Mesendoderm (in vitro differentiated cells): ENCODE data around the gene LOXL3.

Experiments used
- DNase-seq: peaks from one replicate; pipeline ENCODE4 v3.0.0; 2013
- H2AK5ac ChIP-seq: 2 replicates; pipeline ENCODE4 v1.6.1; 2013; ENCODE audit warnings: low read length, inconsistent platforms
- H2BK120ac ChIP-seq: 2 replicates; pipeline ENCODE4 v1.6.1; 2013; ENCODE audit warnings: low read depth, mild to moderate bottlenecking, low read length, moderate library complexity, mixed read lengths
- H2BK15ac ChIP-seq: replicated peaks from 2 replicates; pipeline ENCODE4 v1.6.1; 2013; ENCODE audit warnings: low read depth, mild to moderate bottlenecking, moderate library complexity
- H2BK5ac ChIP-seq: 2 replicates; pipeline ENCODE4 v1.6.1; 2013; ENCODE audit warnings: low read length, inconsistent platforms
- H3K18ac ChIP-seq: 2 replicates; pipeline ENCODE4 v1.6.1; 2013; ENCODE audit warnings: mild to moderate bottlenecking, low read length, mixed read lengths
- H3K23ac ChIP-seq: one replicate; pipeline ENCODE4 v1.6.1; 2013; ENCODE audit warnings: low read length
- H3K27ac ChIP-seq: 2 replicates; pipeline ENCODE4 v1.5.1; 2013; ENCODE audit warnings: low read depth, mild to moderate bottlenecking, inconsistent platforms, low read length, moderate library complexity
- H3K27me3 ChIP-seq: 2 replicates; pipeline ENCODE4 v1.6.1; 2013; ENCODE audit warnings: low read length, control low read depth, mild to moderate bottlenecking, inconsistent platforms; ENCODE audit not compliant: insufficient read depth, poor library complexity
- H3K36me3 ChIP-seq: 2 replicates; pipeline ENCODE4 v1.6.1; 2013; ENCODE audit warnings: low read length, inconsistent platforms; ENCODE audit not compliant: control insufficient read depth, insufficient read depth
- H3K4ac ChIP-seq: one replicate; pipeline ENCODE4 v1.6.1; 2013; ENCODE audit warnings: low read depth, mild to moderate bottlenecking, low read length, moderate library complexity
- H3K4me1 ChIP-seq: 2 replicates; pipeline ENCODE4 v1.6.1; 2013; ENCODE audit warnings: low read depth, low read length, inconsistent platforms; ENCODE audit not compliant: control insufficient read depth
- H3K4me2 ChIP-seq: 2 replicates; pipeline ENCODE4 v1.6.1; 2013; ENCODE audit warnings: low read length
- H3K4me3 ChIP-seq: 2 replicates; pipeline ENCODE4 v1.5.1; 2013; ENCODE audit warnings: mild to moderate bottlenecking, low read length
- H3K56ac ChIP-seq: one replicate; pipeline ENCODE4 v1.6.1; 2013; ENCODE audit warnings: low read length
- H3K79me1 ChIP-seq: 2 replicates; pipeline ENCODE4 v1.6.1; 2013; ENCODE audit warnings: low read length, inconsistent platforms
- H3K79me2 ChIP-seq: 2 replicates; pipeline ENCODE4 v1.6.1; 2013; ENCODE audit warnings: mild to moderate bottlenecking, low read length; ENCODE audit not compliant: control insufficient read depth, insufficient read depth
- H3K9ac ChIP-seq: 2 replicates; pipeline ENCODE4 v1.6.1; 2013; ENCODE audit warnings: low read length, inconsistent platforms
- H4K5ac ChIP-seq: one replicate; pipeline ENCODE4 v1.6.1; 2013; ENCODE audit warnings: low read length
- H4K8ac ChIP-seq: one replicate; pipeline ENCODE4 v1.6.1; 2013; ENCODE audit warnings: low read depth, mild to moderate bottlenecking, control low read depth, low read length, moderate library complexity
- WGBS: extraction: QIAGEN DNeasy Blood & Tissue Kit; methylation state at CpG from one replicate; pipeline ENCODE4 v1.1.7; 2013; ENCODE audit warnings: low lambda C conversion rate, missing lambda C conversion rate; ENCODE audit not compliant: insufficient coverage; ENCODE audit errors: extremely low coverage; 5-methylcytosine and 5-hydroxymethylcytosine counted together

Gene LOXL3

DNA sequence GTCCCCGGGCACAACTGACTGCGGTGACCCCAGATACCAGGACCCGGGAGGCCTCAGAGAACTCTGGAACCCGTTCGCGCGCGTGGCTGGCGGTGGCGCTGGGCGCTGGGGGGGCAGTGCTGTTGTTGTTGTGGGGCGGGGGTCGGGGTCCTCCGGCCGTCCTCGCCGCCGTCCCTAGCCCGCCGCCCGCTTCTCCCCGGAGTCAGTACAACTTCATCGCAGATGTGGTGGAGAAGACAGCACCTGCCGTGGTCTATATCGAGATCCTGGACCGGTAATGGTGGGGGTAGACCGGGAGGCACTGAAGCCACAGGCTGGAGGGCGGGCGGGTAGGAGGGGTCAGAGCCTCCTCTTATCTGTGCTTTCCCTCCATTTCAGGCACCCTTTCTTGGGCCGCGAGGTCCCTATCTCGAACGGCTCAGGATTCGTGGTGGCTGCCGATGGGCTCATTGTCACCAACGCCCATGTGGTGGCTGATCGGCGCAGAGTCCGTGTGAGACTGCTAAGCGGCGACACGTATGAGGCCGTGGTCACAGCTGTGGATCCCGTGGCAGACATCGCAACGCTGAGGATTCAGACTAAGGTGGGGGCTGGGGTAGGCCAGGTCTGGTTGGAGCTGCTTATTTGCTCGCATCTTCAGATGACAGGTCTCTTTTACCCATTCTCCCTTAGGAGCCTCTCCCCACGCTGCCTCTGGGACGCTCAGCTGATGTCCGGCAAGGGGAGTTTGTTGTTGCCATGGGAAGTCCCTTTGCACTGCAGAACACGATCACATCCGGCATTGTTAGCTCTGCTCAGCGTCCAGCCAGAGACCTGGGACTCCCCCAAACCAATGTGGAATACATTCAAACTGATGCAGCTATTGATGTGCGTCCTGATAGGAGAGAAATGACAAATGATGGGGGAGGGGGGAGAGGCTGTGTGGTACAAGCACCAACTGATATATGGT, 23.2 kb downstream of the LOXL3 start:
- Histone ChIP-seq H2AK5ac (no peak overlapping the region), H2BK120ac (no peak overlapping the region), H3K79me2 (peaks cover 16% of the 10 kb centered on the region), H3K4me3 (peak overlapping the region; percentile 75), H3K4me1 (peaks cover 8% of the 10 kb centered on the region), H3K9ac (peak overlapping the region; percentile 81), H3K23ac (no peak overlapping the region), H3K27ac (no peak overlapping the region), H3K56ac (peak overlapping the region; percentile 91), H3K18ac (peak overlapping the region; percentile 72), H3K36me3 (peaks cover 6% of the 10 kb centered on the region), H2BK5ac (no peak overlapping the region), H4K8ac (no peak overlapping the region), H3K4me2 (peak overlapping the region; percentile 43), H3K4ac (peak overlapping the region; percentile 70), H2BK15ac (no peak overlapping the region), H3K27me3 (no peaks in the 10 kb centered on the region), H4K5ac (no peak overlapping the region), H3K79me1 (peaks cover 17% of the 10 kb centered on the region)
- no CpG with 5 or more reads among the region's 54 CpGs for WGBS
- peak; percentile 67 for DNase-seq

DNA sequence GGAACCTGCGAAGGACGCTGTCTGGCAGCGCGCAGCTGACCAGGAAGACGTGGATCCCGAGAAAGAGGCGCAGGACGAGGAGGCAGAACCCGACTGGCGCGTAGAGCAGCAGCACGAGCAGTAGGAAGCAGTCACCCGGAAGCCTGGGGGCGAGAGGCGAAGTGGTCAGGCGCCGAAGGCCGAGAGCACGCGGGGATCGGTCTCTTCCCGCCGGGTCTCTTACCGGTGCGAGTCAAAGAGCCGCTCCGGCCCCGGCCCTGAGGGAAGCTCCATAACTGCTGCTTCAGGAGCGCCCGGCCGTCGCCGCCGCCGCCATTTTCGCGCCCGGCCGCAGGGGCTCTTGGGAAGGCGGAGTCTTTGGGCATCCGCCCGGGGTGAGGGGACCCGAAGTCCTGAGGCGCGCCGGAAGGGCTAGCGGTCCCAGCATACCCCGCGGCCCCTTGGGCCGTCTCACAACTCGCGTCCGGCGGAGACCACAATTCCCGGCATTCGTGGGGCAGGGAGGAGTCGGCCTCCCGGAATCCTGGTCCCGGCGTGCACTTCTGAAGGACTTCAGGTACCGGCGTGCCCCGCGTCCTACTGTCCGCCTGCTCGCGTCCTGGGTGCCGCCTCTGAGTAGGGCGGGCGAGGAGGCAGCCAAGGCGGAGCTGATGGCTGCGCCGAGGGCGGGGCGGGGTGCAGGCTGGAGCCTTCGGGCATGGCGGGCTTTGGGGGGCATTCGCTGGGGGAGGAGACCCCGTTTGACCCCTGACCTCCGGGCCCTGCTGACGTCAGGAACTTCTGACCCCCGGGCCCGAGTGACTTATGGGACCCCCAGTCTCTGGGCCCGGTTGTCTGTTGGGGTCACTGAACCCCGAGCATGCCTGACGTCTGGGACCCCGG, 24.1 kb downstream of the LOXL3 start, which contains the start of the genes AUP1 and HTRA2:
Gene AUP1, minus strand, starts transcription at position 350 of the 882 bp plus-strand sequence. Its CDS starts 77 bp downstream, at position 273.
Gene HTRA2, plus strand, starts transcription at position 577 of the 882 bp plus-strand sequence. Its CDS starts 74 bp downstream, at position 651.
- Histone ChIP-seq H2AK5ac (peak within 1 kb of the TSS; percentile 91), H2BK5ac (no peak within 1 kb of the TSS), H3K79me2 (peaks cover 16% of the 10 kb centered on the region), H3K4me3 (peak within 1 kb of the TSS; percentile 75), H4K5ac (no peak within 1 kb of the TSS), H3K79me1 (peaks cover 17% of the 10 kb centered on the region), H3K56ac (peak within 1 kb of the TSS; percentile 91), H3K23ac (no peak within 1 kb of the TSS), H3K27me3 (no peaks in the 10 kb centered on the region), H2BK120ac (no peak within 1 kb of the TSS), H3K18ac (peak within 1 kb of the TSS; percentile 72), H3K9ac (peak within 1 kb of the TSS; percentile 81), H3K4me2 (peak within 1 kb of the TSS; percentile 73), H2BK15ac (no peak within 1 kb of the TSS), H3K4ac (peak within 1 kb of the TSS; percentile 70), H4K8ac (no peak within 1 kb of the TSS), H3K4me1 (peaks cover 8% of the 10 kb centered on the region), H3K36me3 (peaks cover 6% of the 10 kb centered on the region), H3K27ac (no peak within 1 kb of the TSS)
- peak; percentile 100 for DNase-seq
- no CpG with 5 or more reads among the region's 87 CpGs for WGBS

DNA sequence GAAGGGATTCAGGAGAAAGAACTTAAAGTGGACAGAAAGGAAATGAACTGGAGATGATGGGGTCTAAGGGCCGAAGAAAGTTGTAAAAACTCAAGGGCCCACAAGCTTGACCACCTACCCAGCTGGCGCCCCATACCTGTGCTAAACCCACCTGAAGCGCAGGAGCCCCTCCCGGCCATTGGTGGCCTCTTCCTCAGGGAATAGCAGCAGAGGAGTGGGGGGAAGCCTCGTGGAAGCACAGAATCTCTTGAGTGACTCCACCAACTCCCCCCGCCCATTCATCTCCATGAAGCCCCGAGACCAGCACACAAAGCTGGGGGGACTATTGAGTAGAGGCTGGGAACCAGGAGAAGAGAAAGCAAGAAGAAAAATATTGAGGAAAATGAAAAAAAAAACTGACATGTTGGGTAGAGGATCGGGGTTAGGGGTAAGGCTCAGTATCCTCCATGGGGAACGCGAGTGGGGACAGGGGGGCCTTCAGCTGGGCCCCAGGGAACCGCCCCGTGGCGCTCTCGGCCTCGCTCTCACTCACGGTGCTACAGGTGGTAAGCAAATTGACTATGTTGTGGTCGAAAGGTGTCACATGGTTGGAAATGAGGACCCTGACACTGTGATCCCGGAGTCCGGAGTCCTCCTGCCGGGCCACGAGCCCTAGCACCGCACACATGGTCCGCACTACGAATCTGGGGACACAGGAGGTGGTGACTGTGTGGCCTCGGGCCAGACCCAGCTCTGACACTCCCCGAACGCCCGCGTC, 25.0 kb downstream of the LOXL3 start:
- WGBS = no CpG with 5 or more reads among the region's 29 CpGs
- peaks cover 16% of the 10 kb centered on the region for H3K79me2 ChIP-seq

DNA sequence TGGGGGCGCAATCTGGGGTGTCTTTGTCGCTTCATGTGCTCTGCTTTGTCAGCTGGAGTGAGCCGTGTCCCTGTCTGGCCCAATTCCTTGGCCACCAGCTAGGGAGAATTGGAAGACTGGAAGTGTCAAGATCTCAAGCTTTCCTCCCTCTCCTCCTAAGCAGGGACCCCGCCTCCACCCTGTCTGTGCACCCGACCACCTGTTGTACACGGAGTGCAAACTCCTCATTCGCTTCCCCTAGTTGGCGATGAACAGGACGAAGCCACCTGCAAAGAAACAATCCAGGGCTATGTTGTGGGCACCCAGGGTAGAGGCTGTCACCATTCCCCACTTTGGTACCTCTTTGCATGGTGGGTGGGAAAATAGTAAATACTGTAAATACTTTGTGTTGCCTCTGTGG, 26.0 kb downstream of the LOXL3 start:
- no peak overlapping the region for H2BK5ac ChIP-seq
- H3K79me2 ChIP-seq = peaks cover 16% of the 10 kb centered on the region
- H3K27ac ChIP-seq = no peak overlapping the region
- no peak overlapping the region for H2AK5ac ChIP-seq
- peaks cover 6% of the 10 kb centered on the region for H3K36me3 ChIP-seq
- H4K8ac ChIP-seq = no peak overlapping the region
- no peak overlapping the region for H3K56ac ChIP-seq
- H2BK15ac ChIP-seq = no peak overlapping the region
- peaks cover 8% of the 10 kb centered on the region for H3K4me1 ChIP-seq
- no peak overlapping the region for H3K4me2 ChIP-seq
- H3K27me3 ChIP-seq = no peaks in the 10 kb centered on the region
- no peak overlapping the region for H3K4ac ChIP-seq
- DNase-seq = no peak
- no peak overlapping the region for H2BK120ac ChIP-seq
- WGBS = no CpG with 5 or more reads among the region's 9 CpGs
- no peak overlapping the region for H3K4me3 ChIP-seq
- H3K18ac ChIP-seq = no peak overlapping the region
- no peak overlapping the region for H3K23ac ChIP-seq
- no peak overlapping the region for H4K5ac ChIP-seq
- H3K9ac ChIP-seq = no peak overlapping the region
- peaks cover 17% of the 10 kb centered on the region for H3K79me1 ChIP-seq

More for the DNA sequence above, 25.0 kb downstream of the LOXL3 start:
- Histone ChIP-seq H2BK120ac (no peak overlapping the region), H3K27me3 (no peaks in the 10 kb centered on the region), H3K36me3 (peaks cover 6% of the 10 kb centered on the region), H3K9ac (peak overlapping the region; percentile 71), H2AK5ac (peak overlapping the region; percentile 91), H3K4me3 (peak overlapping the region; percentile 42), H3K79me1 (peaks cover 17% of the 10 kb centered on the region), H3K23ac (no peak overlapping the region), H3K56ac (peak overlapping the region; percentile 82), H4K5ac (no peak overlapping the region), H3K4me1 (peaks cover 8% of the 10 kb centered on the region), H2BK15ac (no peak overlapping the region), H3K18ac (peak overlapping the region; percentile 65), H3K4ac (peak overlapping the region; percentile 63), H3K27ac (no peak overlapping the region), H2BK5ac (no peak overlapping the region), H4K8ac (no peak overlapping the region), H3K4me2 (peak overlapping the region; percentile 73)
- peak; percentile 38 for DNase-seq

DNA sequence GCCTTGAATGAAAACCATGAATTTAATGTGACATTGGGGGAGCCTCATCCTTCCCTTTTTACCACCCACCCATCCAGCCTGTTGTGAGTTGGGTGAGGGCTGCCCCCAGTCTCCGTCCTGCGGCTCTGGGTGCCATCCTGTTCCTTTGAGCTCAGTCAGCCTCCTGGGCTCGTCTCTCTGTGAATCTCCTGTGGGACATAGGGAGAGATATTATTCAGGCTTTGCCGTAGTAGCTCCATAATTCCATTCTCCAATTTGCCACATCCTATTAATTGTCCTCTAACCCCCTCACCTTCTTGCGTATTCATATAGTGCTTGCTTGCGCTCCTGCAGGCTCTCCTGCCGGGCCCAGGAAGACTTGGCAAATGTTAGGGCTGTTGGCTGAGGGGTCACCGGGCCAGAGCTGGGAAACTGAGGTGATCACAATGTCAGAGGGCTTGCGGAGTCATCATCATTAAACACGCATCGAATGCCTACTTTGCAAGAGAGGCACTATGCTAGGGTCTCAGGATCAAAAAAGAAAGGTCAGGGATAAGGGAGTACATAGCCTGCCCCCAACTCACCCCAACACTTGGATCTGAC, 27.0 kb downstream of the LOXL3 start:
- no CpG with 5 or more reads among the region's 11 CpGs for WGBS
- H4K8ac ChIP-seq = no peak overlapping the region
- H3K4me3 ChIP-seq = no peak overlapping the region
- H3K79me1 ChIP-seq = peaks cover 17% of the 10 kb centered on the region
- H3K4me2 ChIP-seq = no peak overlapping the region
- peaks cover 16% of the 10 kb centered on the region for H3K79me2 ChIP-seq
- H4K5ac ChIP-seq = no peak overlapping the region
- no peak overlapping the region for H3K56ac ChIP-seq
- H3K36me3 ChIP-seq = peaks cover 6% of the 10 kb centered on the region
- no peak overlapping the region for H2AK5ac ChIP-seq
- no peak for DNase-seq
- H2BK120ac ChIP-seq = no peak overlapping the region
- no peak overlapping the region for H3K9ac ChIP-seq
- H3K27ac ChIP-seq = no peak overlapping the region
- H3K4ac ChIP-seq = no peak overlapping the region
- H2BK5ac ChIP-seq = no peak overlapping the region
- no peaks in the 10 kb centered on the region for H3K27me3 ChIP-seq
- H3K4me1 ChIP-seq = peaks cover 8% of the 10 kb centered on the region
- H3K18ac ChIP-seq = no peak overlapping the region
- no peak overlapping the region for H3K23ac ChIP-seq
- no peak overlapping the region for H2BK15ac ChIP-seq
